HepG2 (cell line): Measurements from ENCODE around the gene MARK4. TPM values are rescaled to one million over a fixed set of nuclear protein-coding genes. Genes with fewer than 3 reads are reported as not detected.

Source experiments
- ATAC-seq: fragments of 200-7000 bp; cut with Tn5 transposase; 3 replicates; pipeline ENCODE4 v1.9.1; 2020; ENCODE audit warnings: mild to moderate bottlenecking, moderate library complexity
- BruUV-seq: library from RNA; stranded (reverse); fragments of 400-500 nt; replicated peaks from 2 replicates; lab custom pipeline; 2021; lab: Mats Ljungman, UMichigan
- CTCF ChIA-PET: fragments of 300-600 bp; formaldehyde crosslinking; extraction: SDS; loops from one replicate; lab custom pipeline; 2021; ENCODE audit warnings: low total read pairs, inconsistent platforms, low intra/inter-chr PET ratio; lab: Yijun Ruan, JAX
- POLR2A ChIA-PET: fragments of 350-600 bp; sonication (Branson Sonifier 250); formaldehyde crosslinking; loops from one replicate; lab custom pipeline; 2020; ENCODE audit warnings: antibody characterized with exemption, inconsistent platforms; lab: Yijun Ruan, JAX
- DNase-seq: peaks from one replicate; pipeline ENCODE4 v3.0.0-alpha.2; 2015; ENCODE audit warnings: low spot score
- FAIRE-seq: peaks from 3 replicates; lab custom pipeline; 2011; peaks lifted over from hg19 to GRCh38; lab: Jason Lieb, UNC
- H2AFZ ChIP-seq: one replicate; pipeline ENCODE4 v1.6.1; 2011; ENCODE audit warnings: low read length, inconsistent platforms
- H3K27ac ChIP-seq: fragments of 300-600 bp; 3 replicates; pipeline ENCODE4 v1.8.0; 2011; ENCODE audit warnings: mixed run types, mild to moderate bottlenecking, mixed read lengths, low read length, inconsistent platforms; ENCODE audit not compliant: insufficient read depth; ENCODE audit errors: extremely low read length
- H3K27me3 ChIP-seq, 2 experiments: fragments of 200-600 bp in 1 of 2; 2 replicates in 1 of 2; 3 replicates in 1 of 2; pipeline versions ENCODE4 v1.6.0 to v1.8.0; 2011; ENCODE audit warnings: low read length in 2 of 2, mild to moderate bottlenecking in 2 of 2, moderate library complexity in 2 of 2, inconsistent platforms in 1 of 2; ENCODE audit not compliant: insufficient read depth in 2 of 2, control insufficient read depth in 1 of 2
- H3K36me3 ChIP-seq, 2 experiments: fragments of 200-600 bp in 1 of 2; replicated peaks in 1 of 2; 2 replicates in 1 of 2; 3 replicates in 1 of 2; pipeline versions ENCODE4 v1.5.1 to v1.8.0; 2011; ENCODE audit warnings: low read length in 2 of 2, inconsistent platforms in 1 of 2; ENCODE audit not compliant: insufficient read depth in 2 of 2, control insufficient read depth in 1 of 2
- H3K4me1 ChIP-seq: 2 replicates; pipeline ENCODE4 v1.5.1; 2012; ENCODE audit warnings: low read length, inconsistent platforms; ENCODE audit not compliant: insufficient read depth
- H3K4me2 ChIP-seq: 2 replicates; pipeline ENCODE4 v1.6.0; 2011; ENCODE audit warnings: low read depth, low read length, inconsistent platforms
- H3K4me3 ChIP-seq, 3 experiments: fragments of 200-600 bp in 1 of 3; sonication (generic), shearing (Covaris generic) in 1 of 3; replicated peaks in 1 of 3; 2 replicates each; pipeline ENCODE4 v1.5.1; 2011 to 2016; ENCODE audit warnings: low read length in 3 of 3, inconsistent platforms in 2 of 3, low read depth in 2 of 3, mild to moderate bottlenecking in 2 of 3, control low read depth in 1 of 3, mixed read lengths in 1 of 3; ENCODE audit not compliant: insufficient read depth in 1 of 3
- H3K79me2 ChIP-seq: one replicate; pipeline ENCODE4 v1.6.1; 2011; ENCODE audit warnings: low read length, inconsistent platforms; ENCODE audit not compliant: insufficient read depth
- H3K9ac ChIP-seq: 2 replicates; pipeline ENCODE4 v1.6.0; 2011; ENCODE audit warnings: mild to moderate bottlenecking, low read depth, low read length, inconsistent platforms; ENCODE audit not compliant: insufficient read depth
- H3K9me3 ChIP-seq: 2 replicates; pipeline ENCODE4 v1.5.1; 2012; ENCODE audit warnings: mild to moderate bottlenecking, low read length
- H4K20me1 ChIP-seq: 2 replicates; pipeline ENCODE4 v1.6.0; 2011; ENCODE audit warnings: inconsistent platforms, mild to moderate bottlenecking, low read length, moderate library complexity; ENCODE audit not compliant: insufficient read depth
- ARHGAP35 ChIP-seq: sonication (generic); formaldehyde crosslinking; IDR thresholded peaks from 2 replicates; pipeline ENCODE4 v1.9.0; 2022; ENCODE audit warnings: mild to moderate bottlenecking, inconsistent platforms, moderate library complexity, missing genetic modification reagents, borderline replicate concordance
- ETS1 ChIP-seq: sonication (generic); formaldehyde crosslinking; IDR thresholded peaks from 2 replicates; pipeline ENCODE4 v1.4.0; 2020; ENCODE audit warnings: missing genetic modification reagents
- FOSL2 ChIP-seq: sonication (generic); formaldehyde crosslinking; IDR thresholded peaks from 2 replicates; pipeline ENCODE4 v1.4.0; 2020; ENCODE audit warnings: missing genetic modification reagents
- KDM5B ChIP-seq: sonication (generic); formaldehyde crosslinking; IDR thresholded peaks from 2 replicates; pipeline ENCODE4 v1.4.0; 2020; ENCODE audit warnings: missing genetic modification reagents, mild to moderate bottlenecking, borderline replicate concordance
- NAIF1 ChIP-seq: sonication (generic); formaldehyde crosslinking; IDR thresholded peaks from 2 replicates; pipeline ENCODE4 v1.5.0; 2020; ENCODE audit warnings: mild to moderate bottlenecking, missing genetic modification reagents, borderline replicate concordance
- PRMT3 ChIP-seq: sonication (generic); formaldehyde crosslinking; IDR thresholded peaks from 2 replicates; pipeline ENCODE4 v1.8.1; 2022; ENCODE audit warnings: low read depth, mild to moderate bottlenecking, moderate library complexity, missing genetic modification reagents, borderline replicate concordance
- TRIM24 ChIP-seq: sonication (generic); formaldehyde crosslinking; IDR thresholded peaks from 2 replicates; pipeline ENCODE4 v1.8.0; 2022; ENCODE audit warnings: mild to moderate bottlenecking, missing genetic modification reagents
- ZFAT ChIP-seq: sonication (generic); formaldehyde crosslinking; conservative IDR thresholded peaks from 2 replicates; pipeline ENCODE4 v1.8.1; 2023; ENCODE audit warnings: missing genetic modification reagents, inconsistent platforms
- ZNF121 ChIP-seq: sonication (generic); formaldehyde crosslinking; IDR thresholded peaks from 2 replicates; pipeline ENCODE4 v1.5.0; 2020; ENCODE audit warnings: mild to moderate bottlenecking, missing genetic modification reagents
- ZNF770 ChIP-seq: sonication (generic); formaldehyde crosslinking; IDR thresholded peaks from 2 replicates; pipeline ENCODE4 v1.5.0; 2020; ENCODE audit warnings: mild to moderate bottlenecking, missing genetic modification reagents
- WGBS: methylation state at CpG from one replicate; pipeline ENCODE4 v1.1.6; 2017; ENCODE audit warnings: low lambda C conversion rate; 5-methylcytosine and 5-hydroxymethylcytosine counted together
- in situ Hi-C: cut with HindIII; loops from 2 replicates; pipeline ENCODE4 v1.10.0; 2017; ENCODE audit warnings: low pct_unique_long_range_greater_than_20kb; ENCODE audit not compliant: extremely low pct_ligation_motif_present
- intact Hi-C: fragments of 100-400 bp; cut with micrococcal nuclease; formaldehyde crosslinking; loops from one replicate; pipeline ENCODE4 v1.10.0; 2022; ENCODE audit not compliant: unreplicated experiment
- polyA plus RNA-seq, 8 experiments: library from polyadenylated mRNA; depleted of rRNA in 3 of 8; stranded (reverse) in 7 of 8; unstranded in 1 of 8; fragments of >200 nt; fragmentation: Illumina TruSeq in 4 of 8; extraction: Trizol in 4 of 8; gene quantifications; 2 replicates each; pipeline versions ENCODE4 v1.2.1 to v1.2.3, GENCODE V29; 2011 to 2016; ENCODE audit warnings: low read depth in 4 of 8, missing spikeins in 1 of 8, mixed read lengths in 1 of 8; ENCODE audit not compliant: insufficient read depth in 1 of 8
- total RNA-seq, 5 experiments: library from RNA; depleted of rRNA; stranded (reverse); fragments of >200 nt; fragmentation: Illumina TruSeq; extraction: Trizol; gene quantifications; 2 replicates each; pipeline ENCODE4 v1.2.3, GENCODE V29; 2016; ENCODE audit warnings: low read depth in 1 of 5
- TF ChIP-seq, protein P1 (sequence below): sonication (generic); formaldehyde crosslinking; IDR thresholded peaks from 2 replicates; pipeline ENCODE4 v1.4.0; 2020; ENCODE audit warnings: mild to moderate bottlenecking, missing genetic modification reagents

MARK4 gene
- total and polyA plus RNA-seq, 2 of the 13 experiments (the other 11 are each of a cell fraction or from before 2014, with no cell fraction given): 7.0 to 12.2 TPM

DNA sequence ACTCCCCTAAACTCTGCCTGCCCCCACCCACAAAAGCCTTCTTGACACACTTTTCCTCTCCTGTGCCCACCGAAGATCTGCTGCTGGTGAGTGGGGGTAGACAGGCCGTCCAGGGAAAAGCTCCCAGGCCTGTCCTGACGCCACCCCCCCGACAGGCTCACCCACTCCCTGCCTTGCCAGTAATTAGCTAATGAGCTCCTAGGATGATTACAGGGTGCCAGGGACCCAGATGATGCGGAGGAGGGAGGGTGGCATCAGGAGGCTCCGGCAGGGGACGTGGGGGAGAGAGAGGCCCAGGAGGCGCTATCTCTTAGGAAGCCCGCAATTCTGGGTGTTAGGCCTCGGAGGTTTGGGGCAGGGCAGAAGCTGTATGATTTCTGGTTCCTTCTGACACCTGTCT is 27.0 kb downstream of the MARK4 start:
- no peaks in the 10 kb centered on the region for H4K20me1 ChIP-seq
- H3K27me3 ChIP-seq: no peaks in the 10 kb centered on the region
- no peak for TF ChIP-seq ZNF770 (CRISPR knock-in tag)
- TF ChIP-seq ETS1 (CRISPR knock-in tag): no peak
- no peak for TF ChIP-seq PRMT3 (CRISPR knock-in tag)
- no peak for TF ChIP-seq NAIF1
- TF ChIP-seq ARHGAP35 (CRISPR knock-in tag): no peak
- no peak for TF ChIP-seq ZFAT (CRISPR knock-in tag)
- TF ChIP-seq, protein P1, sequence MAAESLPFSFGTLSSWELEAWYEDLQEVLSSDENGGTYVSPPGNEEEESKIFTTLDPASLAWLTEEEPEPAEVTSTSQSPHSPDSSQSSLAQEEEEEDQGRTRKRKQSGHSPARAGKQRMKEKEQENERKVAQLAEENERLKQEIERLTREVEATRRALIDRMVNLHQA (CRISPR knock-in tag): no peak
- TF ChIP-seq KDM5B (CRISPR knock-in tag): no peak
- no peak for TF ChIP-seq FOSL2
- TF ChIP-seq TRIM24: no peak
- TF ChIP-seq ZNF121: no peak
- intact Hi-C loops (no loop called here), in situ Hi-C loops (no loop called here)
- FAIRE-seq (no peak), DNase-seq (no peak), ATAC-seq (no peak)
- peaks cover 54% of the 10 kb centered on the region for H3K4me1 ChIP-seq
- no peaks in the 10 kb centered on the region for H3K79me2 ChIP-seq
- POLR2A ChIA-PET: interaction anchor here (0.5 to 1.0 kb wide), 2 partner anchors 9 to 358 kb away, joined by 3 to 4 read pairs; no protein-coding TSS in a partner anchor
- no peak overlapping the region for H3K27ac ChIP-seq
- CTCF ChIA-PET: no interaction called here
- H3K4me2 ChIP-seq: no peak overlapping the region
- no peaks in the 10 kb centered on the region for H3K9me3 ChIP-seq
- no peak overlapping the region for H2AFZ ChIP-seq
- WGBS: 98% methylated on average over 10 of the region's 10 CpGs
- H3K9ac ChIP-seq: no peak overlapping the region
- H3K36me3 ChIP-seq: peaks cover 11 to 18% of the 10 kb centered on the region in 2 experiments; a peak in 4 of 5 replicates
- BruUV-seq: no TSS peak
- no peak overlapping the region for H3K4me3 ChIP-seq
